GM23338 (cell line): ENCODE measurements around the gene PDE4B.

Experiments
- CTCF ChIP-seq, 2 experiments: fragments of 200-600 bp in 1 of 2; sonication (generic) in 1 of 2; conservative IDR thresholded peaks; 2 replicates each; pipeline versions ENCODE4 v1.5.1 to v1.6.1; 2016 to 2017; ENCODE audit warnings: antibody characterized with exemption in 2 of 2, low read depth in 2 of 2, mild to moderate bottlenecking in 2 of 2, moderate library complexity in 1 of 2
- STAT1 ChIP-seq: IDR thresholded peaks from one replicate; pipeline ENCODE4 v1.6.1; 2016; ENCODE audit warnings: antibody characterized with exemption; ENCODE audit not compliant: unreplicated experiment

- no peak for TF ChIP-seq CTCF (conservative IDR thresholded peaks at IDR 0.05; ENCODE audit: low read depth in 2 of 2)
- no peak for TF ChIP-seq STAT1
Observed at GRCh38 chr1:66213491-66213890, 420.8 kb downstream of the PDE4B start.
